DMS114 treated with DMSO at 0.1 percent for 48 hours (cell line): Measurements from ENCODE around the gene CYLC1.

Experiments
- DNase-seq: peaks from one replicate; lab custom pipeline; 2025; ENCODE audit not compliant: unreplicated experiment; lab: John Stamatoyannopoulos, UW

Gene CYLC1, protein sequence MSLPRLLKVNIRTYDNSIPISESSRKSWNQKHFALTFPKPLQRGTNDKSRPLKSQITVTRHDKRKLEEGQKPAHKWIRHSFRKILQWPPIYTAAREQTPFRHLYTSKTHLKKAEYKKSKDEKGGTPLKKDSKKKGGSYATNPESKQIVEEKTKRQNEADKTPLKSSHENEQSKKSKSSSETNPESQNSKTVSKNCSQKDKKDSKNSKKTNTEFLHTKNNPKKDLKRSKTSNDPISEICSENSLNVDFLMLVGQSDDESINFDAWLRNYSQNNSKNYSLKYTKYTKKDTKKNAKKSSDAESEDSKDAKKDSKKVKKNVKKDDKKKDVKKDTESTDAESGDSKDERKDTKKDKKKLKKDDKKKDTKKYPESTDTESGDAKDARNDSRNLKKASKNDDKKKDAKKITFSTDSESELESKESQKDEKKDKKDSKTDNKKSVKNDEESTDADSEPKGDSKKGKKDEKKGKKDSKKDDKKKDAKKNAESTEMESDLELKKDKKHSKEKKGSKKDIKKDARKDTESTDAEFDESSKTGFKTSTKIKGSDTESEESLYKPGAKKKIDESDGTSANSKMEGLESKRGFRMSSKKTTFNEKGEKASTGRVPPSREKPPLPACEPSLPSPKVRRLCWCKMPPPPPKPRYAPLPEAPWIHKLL

DNA sequence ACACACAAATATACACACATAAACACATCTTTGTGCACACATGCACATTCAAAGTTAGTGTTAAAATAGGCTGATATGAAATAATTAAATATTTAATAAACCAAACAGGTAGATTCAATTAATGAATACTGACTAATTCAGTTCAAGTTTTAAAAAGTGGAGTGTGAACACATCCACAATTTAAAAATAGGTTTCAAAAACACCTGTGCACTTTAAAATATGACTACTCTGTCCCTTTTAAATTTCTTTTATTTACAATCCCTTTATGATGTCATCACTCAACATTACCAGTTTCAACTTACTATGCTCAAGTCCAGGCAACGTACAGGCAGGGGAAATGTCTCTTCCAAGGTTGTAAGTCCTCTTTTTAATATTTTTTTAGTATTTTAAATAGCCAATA is at the start of gene CYLC1:
CYLC1 (plus strand) TSS at position 301 of the 400 bp plus-strand sequence; CDS start at position 338, 37 bp downstream.
- DNase-seq: no peak

DNA sequence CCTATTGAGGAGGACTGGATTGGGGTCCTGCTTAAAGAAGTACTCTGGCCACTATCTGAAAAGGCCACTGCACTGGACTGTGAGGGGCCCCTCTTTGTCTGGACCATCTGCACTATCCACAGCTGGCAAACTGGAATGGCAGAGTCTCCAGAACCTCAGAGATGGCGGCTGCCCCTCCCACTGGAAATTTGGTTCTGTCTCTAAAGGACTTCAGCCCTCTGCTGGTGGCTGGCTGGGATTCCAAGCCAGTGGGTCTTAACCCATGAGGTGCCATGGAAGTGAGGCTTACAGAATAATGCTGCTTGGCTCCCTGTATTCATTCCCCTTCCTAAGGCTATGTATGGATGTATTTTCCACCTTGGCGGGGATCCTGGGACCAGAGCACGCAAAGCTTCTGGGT is 41.6 kb upstream of the CYLC1 start:
- DNase-seq: no peak

DNA sequence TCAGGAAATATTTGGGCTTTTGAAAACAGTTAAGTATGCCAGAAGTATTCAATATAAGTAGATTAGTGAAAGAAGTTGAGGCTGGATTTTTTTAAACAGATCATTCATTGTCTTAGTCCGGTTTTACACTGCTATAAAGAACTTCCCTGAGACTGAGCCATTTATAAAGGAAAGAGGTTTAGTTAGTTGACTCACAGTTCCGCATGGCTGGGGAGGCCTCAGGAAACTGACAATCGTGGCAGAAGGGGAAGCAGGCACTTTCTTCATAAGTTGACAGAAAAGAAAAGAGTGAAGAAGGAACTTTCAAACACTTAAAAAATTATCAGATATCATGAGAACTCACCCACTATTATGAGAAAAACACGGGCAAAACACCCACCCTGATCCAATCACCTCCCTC is 31.1 kb upstream of the CYLC1 start:
- DNase-seq: no peak

DNA sequence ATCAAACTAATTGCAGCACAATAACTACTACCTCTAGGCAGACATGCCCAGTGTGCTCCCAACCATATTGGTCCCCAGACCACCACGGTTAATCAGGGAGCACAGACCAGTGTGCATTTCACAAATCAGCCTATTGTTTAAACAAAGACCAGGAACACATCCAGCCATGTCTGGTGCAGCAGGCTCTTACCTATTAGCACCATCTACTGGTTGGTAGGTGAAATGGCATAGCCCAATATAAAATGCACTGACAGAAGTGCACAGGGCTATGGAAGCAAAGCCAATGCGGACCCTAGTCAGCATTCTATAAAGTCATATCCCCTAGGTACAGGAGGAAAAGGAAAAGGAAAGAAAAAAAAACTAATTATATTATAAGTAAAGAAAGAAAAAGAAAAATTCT is 15.5 kb upstream of the CYLC1 start:
- peak; percentile 8 for DNase-seq

DNA sequence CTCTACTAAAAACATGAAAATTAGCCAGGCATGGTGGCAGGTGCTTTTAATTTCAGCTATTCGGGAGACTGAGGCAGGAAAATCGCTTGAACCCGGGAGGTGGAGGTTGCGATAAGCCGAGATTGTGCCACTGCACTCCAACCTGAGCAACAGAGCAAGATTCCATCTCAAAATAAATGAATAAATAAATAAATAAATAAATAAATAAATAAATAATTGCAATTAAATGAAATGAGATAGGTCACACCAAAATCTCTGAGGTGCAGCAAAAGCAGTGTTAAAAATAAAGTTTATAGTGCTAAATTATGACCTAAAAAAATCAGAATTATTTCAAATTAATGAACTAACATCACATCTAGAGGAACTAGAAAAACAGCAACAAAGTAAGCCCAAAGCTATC is 13.6 kb upstream of the CYLC1 start:
- DNase-seq: no peak

DNA sequence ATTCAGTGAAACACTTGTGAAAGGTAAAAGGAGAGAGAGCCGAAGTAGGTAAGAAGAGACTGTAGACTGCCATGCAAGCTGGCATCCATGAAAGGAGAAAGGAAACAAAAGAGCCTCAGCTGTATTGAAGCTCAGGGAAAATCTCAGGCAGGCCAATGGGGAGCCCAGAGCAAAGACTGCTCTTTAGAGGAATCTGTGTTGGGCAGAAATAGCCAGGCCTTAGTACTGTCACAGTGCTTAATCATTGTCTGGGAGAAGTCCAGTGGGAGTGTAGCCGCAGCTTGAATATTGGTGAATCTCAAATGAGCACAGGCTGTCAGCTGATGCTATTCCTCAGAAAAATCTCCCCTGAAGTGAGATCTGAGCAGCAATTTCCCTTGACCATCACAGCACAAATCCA is 27.6 kb downstream of the CYLC1 start:
- no peak for DNase-seq

DNA sequence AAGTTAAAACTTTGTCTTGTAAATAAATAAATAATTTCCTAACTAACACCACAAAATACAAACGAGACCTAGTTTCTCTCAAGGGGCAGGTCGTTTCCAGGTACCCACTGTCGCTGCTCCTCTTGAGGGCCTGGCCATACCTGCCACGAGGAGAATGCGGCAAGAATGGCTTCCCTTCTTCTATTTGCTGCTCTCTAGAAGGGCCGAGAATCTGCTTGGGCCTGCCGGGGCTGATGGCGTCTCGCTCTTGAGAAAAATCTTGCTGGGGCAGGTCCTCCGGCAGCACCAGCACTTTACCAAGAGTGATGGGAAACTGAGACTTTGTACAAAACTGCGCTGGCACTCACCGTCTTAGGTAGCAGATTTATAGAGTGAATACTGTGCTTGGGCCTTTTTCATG is 31.5 kb downstream of the CYLC1 start:
- DNase-seq: no peak

DNA sequence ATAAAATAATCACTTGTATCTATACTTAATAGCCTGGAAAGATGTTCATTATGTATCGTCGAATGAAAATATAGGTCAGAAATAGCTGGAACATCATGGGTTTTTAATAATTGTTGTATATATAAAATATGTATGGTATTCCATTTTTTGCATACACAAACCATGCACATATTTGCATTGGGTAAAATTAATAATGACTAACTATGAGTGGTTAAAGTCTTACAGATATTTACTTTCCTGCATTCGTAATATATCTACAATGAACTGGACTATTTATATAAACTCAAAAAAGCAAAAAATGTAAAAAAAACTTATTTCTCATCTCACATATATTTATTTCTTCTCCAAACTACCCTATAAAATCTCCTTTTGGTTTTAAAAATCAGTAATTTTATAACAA is 46.0 kb downstream of the CYLC1 start:
- no peak for DNase-seq

DNA sequence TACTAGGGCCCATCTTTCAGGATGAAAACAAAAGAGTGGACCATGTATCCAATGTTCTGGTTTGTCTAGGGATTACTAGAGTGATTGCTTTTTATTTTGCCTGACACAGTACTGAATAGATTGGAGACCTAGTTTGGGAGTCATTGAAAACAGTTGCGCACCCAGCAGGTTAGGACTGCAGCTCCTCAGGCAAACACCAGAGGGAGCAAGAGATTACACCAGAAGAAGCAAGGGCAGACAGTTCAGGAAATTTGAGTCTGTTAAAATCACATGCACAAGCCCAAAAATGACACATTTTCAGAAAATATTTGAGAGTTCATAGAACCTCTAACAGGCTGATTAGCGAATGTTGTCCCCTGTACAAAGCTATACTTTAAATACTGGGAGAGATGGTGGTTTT is 55.6 kb downstream of the CYLC1 start:
- DNase-seq: peak; percentile 1

DNA sequence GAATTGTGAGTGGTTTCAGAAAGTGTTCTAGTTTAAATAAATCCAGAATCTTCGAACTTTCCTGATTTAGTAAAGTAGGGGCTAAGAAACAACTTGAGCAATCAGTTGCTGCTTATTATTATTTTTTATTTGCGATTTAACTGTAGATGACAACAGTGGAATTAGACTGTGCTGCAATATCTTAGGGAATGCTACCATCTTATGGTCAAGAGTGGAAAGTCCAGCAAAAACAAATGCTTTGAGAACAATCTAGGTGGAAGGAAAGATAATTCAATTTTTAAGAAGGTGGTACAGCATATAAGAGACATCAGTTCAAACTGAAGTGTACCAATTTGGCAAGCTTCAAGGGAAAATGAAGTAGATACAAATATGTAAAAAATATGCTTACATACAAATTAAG is 73.3 kb downstream of the CYLC1 start:
- DNase-seq: peak; percentile 11
